Neural progenitor cell (in vitro differentiated cells): ENCODE results near the gene DNAJC8. TPM values are rescaled to one million over a fixed set of nuclear protein-coding genes. Genes with fewer than 3 reads are reported as not detected.

Experiments used
- DNase-seq: peaks from one replicate; pipeline ENCODE4 v3.0.0-alpha.2; 2016; ENCODE audit warnings: low spot score
- H2AFZ ChIP-seq: fragments of 200-600 bp; sonication (generic); replicated peaks from 2 replicates; pipeline ENCODE4 v1.6.1; 2016; ENCODE audit warnings: antibody characterized with exemption
- H3F3A ChIP-seq: fragments of 200-600 bp; sonication (generic); 2 replicates; pipeline ENCODE4 v1.6.1; 2016; ENCODE audit warnings: antibody characterized with exemption, low read depth
- H3K27ac ChIP-seq: fragments of 200-600 bp; sonication (generic); 2 replicates; pipeline ENCODE4 v1.5.1; 2016; ENCODE audit warnings: mild to moderate bottlenecking
- H3K27me3 ChIP-seq: fragments of 200-600 bp; sonication (generic); 2 replicates; pipeline ENCODE4 v1.6.1; 2016; ENCODE audit warnings: mild to moderate bottlenecking, moderate library complexity
- H3K36me3 ChIP-seq: fragments of 200-600 bp; sonication (generic); 2 replicates; pipeline ENCODE4 v1.5.1; 2016
- H3K4me1 ChIP-seq: fragments of 200-600 bp; sonication (generic); 2 replicates; pipeline ENCODE4 v1.6.1; 2016; ENCODE audit warnings: mixed run types
- H3K4me2 ChIP-seq: fragments of 200-600 bp; sonication (generic); 2 replicates; pipeline ENCODE4 v1.6.1; 2016
- H3K4me3 ChIP-seq: fragments of 200-600 bp; sonication (generic); 2 replicates; pipeline ENCODE4 v1.5.1; 2016
- H3K79me2 ChIP-seq: fragments of 200-600 bp; sonication (generic); 2 replicates; pipeline ENCODE4 v1.6.1; 2016; ENCODE audit warnings: low read depth
- H3K9ac ChIP-seq: fragments of 200-600 bp; sonication (generic); 2 replicates; pipeline ENCODE4 v1.6.1; 2016
- H3K9me3 ChIP-seq: fragments of 200-600 bp; sonication (generic); 2 replicates; pipeline ENCODE4 v1.5.1; 2016; ENCODE audit warnings: low read depth
- H4K20me1 ChIP-seq: fragments of 200-600 bp; sonication (generic); 2 replicates; pipeline ENCODE4 v1.6.1; 2016; ENCODE audit warnings: low read depth
- H3K27ac Mint-ChIP-seq: 3 replicates; pipeline ENCODE4 v1.8.0; 2021; ENCODE audit warnings: mixed read lengths
- H3K27me3 Mint-ChIP-seq: 2 replicates; pipeline ENCODE4 v1.8.0; 2022; ENCODE audit warnings: low read depth, mild to moderate bottlenecking, inconsistent platforms, moderate library complexity, mixed read lengths; ENCODE audit not compliant: insufficient read depth
- H3K36me3 Mint-ChIP-seq: 3 replicates; pipeline ENCODE4 v1.8.0; 2021; ENCODE audit warnings: mixed read lengths
- H3K4me1 Mint-ChIP-seq: 3 replicates; pipeline ENCODE4 v1.8.0; 2021; ENCODE audit warnings: mixed read lengths
- H3K4me3 Mint-ChIP-seq: 3 replicates; pipeline ENCODE4 v1.8.0; 2021; ENCODE audit warnings: mild to moderate bottlenecking, moderate library complexity, mixed read lengths
- H3K9me3 Mint-ChIP-seq: 3 replicates; pipeline ENCODE4 v1.8.0; 2020; ENCODE audit warnings: mixed read lengths
- CTCF ChIP-seq: fragments of 200-600 bp; sonication (generic); IDR thresholded peaks from 2 replicates; pipeline ENCODE4 v1.5.1; 2017; ENCODE audit warnings: antibody characterized with exemption, mild to moderate bottlenecking
- EZH2 ChIP-seq: fragments of 200-600 bp; sonication (generic); IDR thresholded peaks from 2 replicates; pipeline ENCODE4 v1.6.1; 2017; ENCODE audit warnings: antibody characterized with exemption, mild to moderate bottlenecking, moderate library complexity
- EZH2phosphoT487 ChIP-seq: fragments of 200-600 bp; sonication (generic); IDR thresholded peaks from 2 replicates; pipeline ENCODE4 v1.6.1; 2017; ENCODE audit warnings: antibody characterized with exemption
- total RNA-seq: library from RNA; depleted of rRNA; stranded (reverse); fragments of >200 nt; gene quantifications from 2 replicates; pipeline ENCODE4 v1.2.3, GENCODE V29; 2015; ENCODE audit warnings: low replicate concordance

DNAJC8 gene
- total RNA-seq, 1 donor from 2014 or later, result 117 TPM

GRCh38 chr1:28243685-28244311, 11.0 kb upstream of the DNAJC8 start:
- Mint-ChIP-seq H3K27me3 (peaks cover 8% of the 10 kb centered on the region), H3K9me3 (no peaks in the 10 kb centered on the region), H3K4me3 (no peak overlapping the region), H3K27ac (no peak overlapping the region), H3K36me3 (peaks cover 1% of the 10 kb centered on the region), H3K4me1 (peaks cover 17% of the 10 kb centered on the region)
- peaks cover 40% of the 10 kb centered on the region for H3F3A ChIP-seq
- H3K79me2 ChIP-seq, result peaks cover 12% of the 10 kb centered on the region
- no peak overlapping the region for H3K4me3 ChIP-seq
- no peak overlapping the region for H2AFZ ChIP-seq
- DNase-seq, result no peak
- no peaks in the 10 kb centered on the region for H3K36me3 ChIP-seq
- TF ChIP-seq CTCF, result no peak
- no peaks in the 10 kb centered on the region for H3K9me3 ChIP-seq
- no peak overlapping the region for H3K27ac ChIP-seq
- H3K27me3 ChIP-seq, result no peaks in the 10 kb centered on the region
- no peaks in the 10 kb centered on the region for H4K20me1 ChIP-seq
- H3K4me1 ChIP-seq, result peaks cover 17% of the 10 kb centered on the region
- H3K9ac ChIP-seq, result no peak overlapping the region
- no peak overlapping the region for H3K4me2 ChIP-seq

- no peak overlapping the region for H2AFZ ChIP-seq
- no peak overlapping the region for H3K27ac ChIP-seq
- TF ChIP-seq CTCF, result no peak
- TF ChIP-seq EZH2, result no peak
- no peak for TF ChIP-seq EZH2phosphoT487
- peaks cover 26% of the 10 kb centered on the region for H3F3A ChIP-seq
- H3K4me1 ChIP-seq, result peaks cover 10% of the 10 kb centered on the region
- no peak overlapping the region for H3K27ac Mint-ChIP-seq
- no peak overlapping the region for H3K4me3 ChIP-seq
- H3K27me3 ChIP-seq, result no peaks in the 10 kb centered on the region
- no peaks in the 10 kb centered on the region for H3K36me3 ChIP-seq
- H3K4me1 Mint-ChIP-seq, result peaks cover 2% of the 10 kb centered on the region
- H3K9me3 ChIP-seq, result no peaks in the 10 kb centered on the region
- H3K27me3 Mint-ChIP-seq, result peaks cover 5% of the 10 kb centered on the region
- no peak overlapping the region for H3K9ac ChIP-seq
- H3K4me2 ChIP-seq, result no peak overlapping the region
- H3K4me3 Mint-ChIP-seq, result no peak overlapping the region
- DNase-seq, result no peak
- no peaks in the 10 kb centered on the region for H3K9me3 Mint-ChIP-seq
- H3K36me3 Mint-ChIP-seq, result peaks cover 1% of the 10 kb centered on the region
- peaks cover 8% of the 10 kb centered on the region for H4K20me1 ChIP-seq
- H3K79me2 ChIP-seq, result peaks cover 24% of the 10 kb centered on the region
Measured at GRCh38 chr1:28241638-28242241, 8.9 kb upstream of the DNAJC8 start.

GRCh38 chr1:28240024-28240423, 7.2 kb upstream of the DNAJC8 start:
- H3K4me1 ChIP-seq, result peaks cover 7% of the 10 kb centered on the region
- H2AFZ ChIP-seq, result no peak overlapping the region
- H3K36me3 ChIP-seq, result no peaks in the 10 kb centered on the region
- H3K36me3 Mint-ChIP-seq, result peaks cover 1% of the 10 kb centered on the region
- peaks cover 8% of the 10 kb centered on the region for H4K20me1 ChIP-seq
- H3K79me2 ChIP-seq, result peaks cover 20% of the 10 kb centered on the region
- no peaks in the 10 kb centered on the region for H3K4me1 Mint-ChIP-seq
- H3K9me3 Mint-ChIP-seq, result no peaks in the 10 kb centered on the region
- H3K4me3 ChIP-seq, result no peak overlapping the region
- no peak overlapping the region for H3K4me2 ChIP-seq
- H3F3A ChIP-seq, result peaks cover 20% of the 10 kb centered on the region
- no peak overlapping the region for H3K27ac ChIP-seq
- no peaks in the 10 kb centered on the region for H3K27me3 ChIP-seq
- H3K9ac ChIP-seq, result no peak overlapping the region
- H3K27me3 Mint-ChIP-seq, result peaks cover 5% of the 10 kb centered on the region
- no peaks in the 10 kb centered on the region for H3K9me3 ChIP-seq
- no peak for DNase-seq
- H3K27ac Mint-ChIP-seq, result no peak overlapping the region
- TF ChIP-seq EZH2phosphoT487 (no peak), EZH2 (no peak), CTCF (no peak)
- H3K4me3 Mint-ChIP-seq, result no peak overlapping the region
